ENCODE data around the gene ASGR1. TPM values are rescaled to one million over a fixed set of nuclear protein-coding genes. Genes with fewer than 3 reads are reported as not detected.
A peak's percentile ranks its signal among the peaks of the same experiment; 100 is the strongest.

ASGR1 gene
- total and polyA plus RNA-seq, 8 donors: 2.4 to 13.0 (median 10.0) TPM

GRCh38 chr17:7124923-7125322 lies 54.2 kb downstream of the ASGR1 start:
- Histone ChIP-seq H3K4me3 (no peak overlapping the region), H3K9me3 (no peaks in the 10 kb centered on the region), H3K4me1 (peaks cover 0 to 6% of the 10 kb centered on the region in 2 donors), H3K27me3 (peaks cover 0 to 31% of the 10 kb centered on the region in 2 donors), H3K27ac (no peak overlapping the region), H3K36me3 (no peaks in the 10 kb centered on the region)
- DNase-seq (peak in 1 of 4 donors; percentile 16), ATAC-seq (no peak)
- no peak for TF ChIP-seq CTCF (IDR thresholded peaks at IDR 0.05)
- intact Hi-C loops (cut with DNase I): no loop called here

GRCh38 chr17:7123844-7124243 lies 55.3 kb downstream of the ASGR1 start:
- no peak for ATAC-seq
- Histone ChIP-seq H3K4me3 (no peak overlapping the region), H3K4me1 (peaks cover 0 to 6% of the 10 kb centered on the region in 2 donors), H3K27ac (no peak overlapping the region), H3K27me3 (peaks cover 0 to 41% of the 10 kb centered on the region in 2 donors), H3K36me3 (no peaks in the 10 kb centered on the region), H3K9me3 (no peaks in the 10 kb centered on the region)
- peak in 1 of 4 donors; percentile 6 for DNase-seq
- intact Hi-C loops (cut with DNase I): no loop called here
- no peak for TF ChIP-seq CTCF (IDR thresholded peaks at IDR 0.05)

Small RNAs within 50 kb of the gene (microRNA-seq; reads per million reads assigned to microRNA genes)
- 1,145 to 1,240 reads per million in 2 donors for gene MIR324

Other genes with a start within 250 kb of the ASGR1 start
- gene ALOX12, start 183.3 kb downstream of the ASGR1 start, total RNA-seq: under 1 TPM; 0.29 to 0.67 TPM
- gene ALOX12, start 183.3 kb downstream of the ASGR1 start, polyA plus RNA-seq (ENCODE audit: insufficient read length in 6 of 6): 1 to 10 TPM; 2.8 to 4.4 (median 3.3) TPM
- gene RNASEK, start 166.7 kb downstream of the ASGR1 start, total RNA-seq: 100 to 1,000 TPM; 279 to 284 TPM
- gene RNASEK, start 166.7 kb downstream of the ASGR1 start, polyA plus RNA-seq (ENCODE audit: insufficient read length in 6 of 6): 100 to 1,000 TPM; 127 to 151 (median 134) TPM
- gene BCL6B, start 156.3 kb downstream of the ASGR1 start, total RNA-seq: 10 to 100 TPM; 13.3 to 17.2 TPM
- 10 to 100 TPM; 35.1 to 45.9 (median 37.0) TPM for gene BCL6B, start 156.3 kb downstream of the ASGR1 start, polyA plus RNA-seq (ENCODE audit: insufficient read length in 6 of 6)
- gene SLC16A13, start 143.4 kb downstream of the ASGR1 start, total RNA-seq: 10 to 100 TPM in 1 of 2 donors, 1 to 10 TPM in 1; 9.5 to 21.5 TPM
- gene SLC16A13, start 143.4 kb downstream of the ASGR1 start, polyA plus RNA-seq (ENCODE audit: insufficient read length in 6 of 6): 1 to 10 TPM; 3.7 to 5.8 (median 4.6) TPM
- gene SLC16A11, start 135.3 kb downstream of the ASGR1 start, total RNA-seq: 1 to 10 TPM; 1.2 to 2.5 TPM
- 1 to 10 TPM in 4 of 6 donors, under 1 TPM in 2; 0.74 to 1.5 (median 1.1) TPM for gene SLC16A11, start 135.3 kb downstream of the ASGR1 start, polyA plus RNA-seq (ENCODE audit: insufficient read length in 6 of 6)
- 1 to 10 TPM; 7.8 to 9.6 TPM for gene CLEC10A, start 99.1 kb downstream of the ASGR1 start, total RNA-seq
- 1 to 10 TPM; 2.0 to 3.6 (median 3.6) TPM for gene CLEC10A, start 99.1 kb downstream of the ASGR1 start, polyA plus RNA-seq (ENCODE audit: insufficient read length in 6 of 6)
- 1 to 10 TPM; 1.0 to 2.7 TPM for gene ASGR2, start 64.5 kb downstream of the ASGR1 start, total RNA-seq
- under 1 TPM; 0.34 to 0.76 (median 0.51) TPM for gene ASGR2, start 64.5 kb downstream of the ASGR1 start, polyA plus RNA-seq (ENCODE audit: insufficient read length in 6 of 6)
- gene DLG4, start 40.5 kb upstream of the ASGR1 start, total RNA-seq: 10 to 100 TPM; 25.9 to 33.8 TPM
- gene DLG4, start 40.5 kb upstream of the ASGR1 start, polyA plus RNA-seq (ENCODE audit: insufficient read length in 6 of 6): 10 to 100 TPM; 35.6 to 60.0 (median 47.6) TPM
- gene ACADVL, start 40.6 kb upstream of the ASGR1 start, total RNA-seq: 100 to 1,000 TPM; 610 to 654 TPM
- gene ACADVL, start 40.6 kb upstream of the ASGR1 start, polyA plus RNA-seq (ENCODE audit: insufficient read length in 6 of 6): 100 to 1,000 TPM; 285 to 403 (median 362) TPM
- gene DVL2, start 55.1 kb upstream of the ASGR1 start, total RNA-seq: 10 to 100 TPM; 36.9 to 46.3 TPM
- gene DVL2, start 55.1 kb upstream of the ASGR1 start, polyA plus RNA-seq (ENCODE audit: insufficient read length in 6 of 6): 10 to 100 TPM; 51.7 to 59.7 (median 54.6) TPM
- 10 to 100 TPM; 31.1 to 45.4 TPM for gene PHF23, start 60.1 kb upstream of the ASGR1 start, total RNA-seq
- 10 to 100 TPM; 32.8 to 51.2 (median 46.1) TPM for gene PHF23, start 60.1 kb upstream of the ASGR1 start, polyA plus RNA-seq (ENCODE audit: insufficient read length in 6 of 6)
- 100 to 1,000 TPM; 545 to 559 TPM for gene GABARAP, start 63.1 kb upstream of the ASGR1 start, total RNA-seq
- gene GABARAP, start 63.1 kb upstream of the ASGR1 start, polyA plus RNA-seq (ENCODE audit: insufficient read length in 6 of 6): 100 to 1,000 TPM; 442 to 526 (median 470) TPM
- gene CTDNEP1, start 72.4 kb upstream of the ASGR1 start, total RNA-seq: 100 to 1,000 TPM; 134 to 171 TPM
- gene CTDNEP1, start 72.4 kb upstream of the ASGR1 start, polyA plus RNA-seq (ENCODE audit: insufficient read length in 6 of 6): 100 to 1,000 TPM; 133 to 154 (median 146) TPM
- 10 to 100 TPM; 26.5 to 46.6 TPM for gene ELP5, start 72.8 kb upstream of the ASGR1 start, total RNA-seq
- 10 to 100 TPM; 36.6 to 49.7 (median 42.9) TPM for gene ELP5, start 72.8 kb upstream of the ASGR1 start, polyA plus RNA-seq (ENCODE audit: insufficient read length in 6 of 6)
- gene CLDN7, start 83.1 kb upstream of the ASGR1 start, total RNA-seq: 100 to 1,000 TPM; 187 to 197 TPM
- gene CLDN7, start 83.1 kb upstream of the ASGR1 start, polyA plus RNA-seq (ENCODE audit: insufficient read length in 6 of 6): 10 to 100 TPM; 26.0 to 37.0 (median 34.8) TPM
- under 1 TPM; 0.60 to 0.85 TPM for gene SLC2A4, start 102.3 kb upstream of the ASGR1 start, total RNA-seq
- 1 to 10 TPM in 4 of 6 donors, under 1 TPM in 2; 0.93 to 1.5 (median 1.3) TPM for gene SLC2A4, start 102.3 kb upstream of the ASGR1 start, polyA plus RNA-seq (ENCODE audit: insufficient read length in 6 of 6)
- gene YBX2, start 115.3 kb upstream of the ASGR1 start, total RNA-seq: under 1 TPM; 0.37 to 0.67 TPM
- 1 to 10 TPM; 1.3 to 2.5 (median 1.6) TPM for gene YBX2, start 115.3 kb upstream of the ASGR1 start, polyA plus RNA-seq (ENCODE audit: insufficient read length in 6 of 6)
- 100 to 1,000 TPM; 307 to 622 TPM for gene EIF5A, start 128.3 kb upstream of the ASGR1 start, total RNA-seq
- gene EIF5A, start 128.3 kb upstream of the ASGR1 start, polyA plus RNA-seq (ENCODE audit: insufficient read length in 6 of 6): 100 to 1,000 TPM; 213 to 323 (median 262) TPM
- gene GPS2, start 136.0 kb upstream of the ASGR1 start, total RNA-seq: 10 to 100 TPM; 48.2 to 54.9 TPM
- 100 to 1,000 TPM in 1 of 6 donors, 10 to 100 TPM in 5; 73.0 to 102 (median 81.9) TPM for gene GPS2, start 136.0 kb upstream of the ASGR1 start, polyA plus RNA-seq (ENCODE audit: insufficient read length in 6 of 6)
- 10 to 100 TPM; 27.8 to 35.2 TPM for gene NEURL4, start 150.0 kb upstream of the ASGR1 start, total RNA-seq
- gene NEURL4, start 150.0 kb upstream of the ASGR1 start, polyA plus RNA-seq (ENCODE audit: insufficient read length in 6 of 6): 10 to 100 TPM; 22.2 to 36.8 (median 27.9) TPM
- 10 to 100 TPM in 1 of 2 donors, 1 to 10 TPM in 1; 9.9 to 51.4 TPM for gene ACAP1, start 157.2 kb upstream of the ASGR1 start, total RNA-seq
- 10 to 100 TPM in 2 of 6 donors, 1 to 10 TPM in 4; 6.7 to 11.3 (median 8.1) TPM for gene ACAP1, start 157.2 kb upstream of the ASGR1 start, polyA plus RNA-seq (ENCODE audit: insufficient read length in 6 of 6)
- gene KCTD11, start 172.8 kb upstream of the ASGR1 start, total RNA-seq: 10 to 100 TPM; 10.3 to 10.7 TPM
- gene KCTD11, start 172.8 kb upstream of the ASGR1 start, polyA plus RNA-seq (ENCODE audit: insufficient read length in 6 of 6): 10 to 100 TPM in 3 of 6 donors, 1 to 10 TPM in 3; 8.3 to 13.1 (median 9.9) TPM
- gene TMEM95, start 175.8 kb upstream of the ASGR1 start, total RNA-seq: not detected
- not detected for gene TMEM95, start 175.8 kb upstream of the ASGR1 start, polyA plus RNA-seq (ENCODE audit: insufficient read length in 6 of 6)
- 1 to 10 TPM; 6.1 to 6.4 TPM for gene TNK1, start 201.7 kb upstream of the ASGR1 start, total RNA-seq
- gene TNK1, start 201.7 kb upstream of the ASGR1 start, polyA plus RNA-seq (ENCODE audit: insufficient read length in 6 of 6): 1 to 10 TPM; 5.3 to 8.7 (median 6.4) TPM
- 10 to 100 TPM; 42.0 to 42.7 TPM for gene PLSCR3, start 215.2 kb upstream of the ASGR1 start, total RNA-seq
- 10 to 100 TPM; 46.0 to 62.5 (median 57.7) TPM for gene PLSCR3, start 215.2 kb upstream of the ASGR1 start, polyA plus RNA-seq (ENCODE audit: insufficient read length in 6 of 6)
- 10 to 100 TPM; 50.7 to 56.0 TPM for gene TMEM256, start 224.7 kb upstream of the ASGR1 start, total RNA-seq
- gene TMEM256, start 224.7 kb upstream of the ASGR1 start, polyA plus RNA-seq (ENCODE audit: insufficient read length in 6 of 6): 10 to 100 TPM; 70.7 to 75.7 (median 72.5) TPM
- gene NLGN2, start 228.5 kb upstream of the ASGR1 start, total RNA-seq: 10 to 100 TPM; 14.8 to 20.1 TPM
- gene NLGN2, start 228.5 kb upstream of the ASGR1 start, polyA plus RNA-seq (ENCODE audit: insufficient read length in 6 of 6): 10 to 100 TPM; 25.3 to 34.4 (median 30.1) TPM
- gene SPEM1, start 241.0 kb upstream of the ASGR1 start, total RNA-seq: not detected
- not detected for gene SPEM1, start 241.0 kb upstream of the ASGR1 start, polyA plus RNA-seq (ENCODE audit: insufficient read length in 6 of 6)
- gene SPEM2, start 246.2 kb upstream of the ASGR1 start, total RNA-seq: not detected
- gene SPEM2, start 246.2 kb upstream of the ASGR1 start, polyA plus RNA-seq (ENCODE audit: insufficient read length in 6 of 6): not detected
- not detected for gene SPEM3, start 249.5 kb upstream of the ASGR1 start, total RNA-seq
- gene SPEM3, start 249.5 kb upstream of the ASGR1 start, polyA plus RNA-seq (ENCODE audit: insufficient read length in 6 of 6): not detected

Data from left lung (tissue), 10 donors.